H1 (cell line): ENCODE measurements around the gene MBP.

Experiments
- CBX8 ChIP-seq: fragments of 300-800, 300-1000 bp; sonication (generic); IDR thresholded peaks from 2 replicates; pipeline ENCODE4 v1.7.1; 2016; ENCODE audit warnings: low read depth, low read length, borderline replicate concordance
- CEBPB ChIP-seq: IDR thresholded peaks from 2 replicates; pipeline ENCODE4 v1.6.1; 2012; ENCODE audit warnings: low read depth, low read length
- EGR1 ChIP-seq: IDR thresholded peaks from 2 replicates; pipeline ENCODE4 v1.6.1; 2011; ENCODE audit warnings: low read depth, low read length, borderline replicate concordance
- EZH2 ChIP-seq: fragments of 200-600 bp; sonication (generic); IDR thresholded peaks from 2 replicates; pipeline ENCODE4 v1.7.1; 2012; ENCODE audit warnings: low read depth, mild to moderate bottlenecking, moderate library complexity, low read length, inconsistent platforms; ENCODE audit not compliant: severe bottlenecking
- HDAC2 ChIP-seq, 2 experiments: fragments of 300-600 bp in 1 of 2; sonication (generic) in 1 of 2; IDR thresholded peaks; 2 replicates each; pipeline ENCODE4 v1.6.1; 2011 to 2012; ENCODE audit warnings: low read depth in 2 of 2, low read length in 2 of 2, mild to moderate bottlenecking in 2 of 2, moderate library complexity in 2 of 2, borderline replicate concordance in 1 of 2, inconsistent platforms in 1 of 2
- KDM5A ChIP-seq: fragments of 200-600 bp; IDR thresholded peaks from 2 replicates; pipeline ENCODE4 v1.7.1; 2012; ENCODE audit warnings: mild to moderate bottlenecking, low read length, inconsistent platforms, mixed read lengths
- MAFK ChIP-seq: IDR thresholded peaks from 2 replicates; pipeline ENCODE4 v1.6.1; 2012; ENCODE audit warnings: low read depth, mild to moderate bottlenecking, improper control_type of control experiment, low read length
- NANOG ChIP-seq: IDR thresholded peaks from 2 replicates; pipeline ENCODE4 v1.6.1; 2011; ENCODE audit warnings: low read length, low read depth, mild to moderate bottlenecking, inconsistent platforms; ENCODE audit not compliant: insufficient read depth, poor library complexity, severe bottlenecking
- POLR2A ChIP-seq, 2 experiments: IDR thresholded peaks; 1 replicate in 1 of 2; 2 replicates in 1 of 2; pipeline ENCODE4 v1.6.1; 2011; ENCODE audit warnings: low read depth in 2 of 2, low read length in 2 of 2, mild to moderate bottlenecking in 2 of 2; ENCODE audit errors: control extremely low read depth in 1 of 2
- POLR2AphosphoS5 ChIP-seq: IDR thresholded peaks from 2 replicates; pipeline ENCODE4 v1.6.1; 2011; ENCODE audit warnings: low read depth, low read length
- SP1 ChIP-seq: IDR thresholded peaks from 2 replicates; pipeline ENCODE4 v1.6.1; 2011; ENCODE audit warnings: low read depth, low read length
- TF ChIP-seq, protein P1 (sequence below), 3 experiments: IDR thresholded peaks; 1 replicate in 2 of 3; 2 replicates in 1 of 3; pipeline versions ENCODE4 v1.5.1 to v1.6.1; 2011; ENCODE audit warnings: low read length in 3 of 3, mild to moderate bottlenecking in 3 of 3, inconsistent platforms in 2 of 3, low read depth in 1 of 3, moderate library complexity in 1 of 3; ENCODE audit not compliant: insufficient read depth in 1 of 3; ENCODE audit errors: control extremely low read depth in 1 of 3

DNA sequence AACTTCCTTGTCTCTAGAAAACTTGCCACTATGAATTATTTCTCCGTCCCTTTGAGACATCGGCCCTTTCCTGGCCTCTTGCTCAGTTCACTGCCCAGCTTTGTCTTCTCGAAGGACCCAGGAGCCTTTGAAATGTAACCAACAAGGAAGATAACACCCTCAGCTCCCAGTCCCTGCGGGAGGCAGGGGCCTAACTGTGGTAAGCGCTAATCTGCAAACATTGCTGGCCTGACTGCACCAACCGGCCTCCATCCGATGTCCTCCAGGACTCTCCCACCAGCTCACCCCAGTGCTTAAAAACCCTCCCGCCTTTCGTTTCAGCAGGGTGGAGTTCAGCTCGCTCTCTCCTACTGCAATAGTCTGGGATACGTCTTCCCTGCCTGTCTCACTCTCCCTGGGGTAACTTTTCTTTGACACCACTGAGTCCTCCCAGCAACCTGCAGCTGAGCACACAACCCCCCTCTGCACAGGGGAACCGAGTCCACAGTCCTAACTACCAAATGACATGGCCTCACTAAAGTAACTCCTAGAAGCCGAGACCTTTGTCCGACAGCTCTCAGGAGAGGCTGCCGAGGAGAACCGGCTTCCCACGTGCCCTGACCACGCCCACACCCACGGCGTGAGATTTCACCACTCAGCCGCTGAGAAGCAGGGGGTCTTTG is 76.1 kb downstream of the MBP start:
- TF ChIP-seq, protein P1, sequence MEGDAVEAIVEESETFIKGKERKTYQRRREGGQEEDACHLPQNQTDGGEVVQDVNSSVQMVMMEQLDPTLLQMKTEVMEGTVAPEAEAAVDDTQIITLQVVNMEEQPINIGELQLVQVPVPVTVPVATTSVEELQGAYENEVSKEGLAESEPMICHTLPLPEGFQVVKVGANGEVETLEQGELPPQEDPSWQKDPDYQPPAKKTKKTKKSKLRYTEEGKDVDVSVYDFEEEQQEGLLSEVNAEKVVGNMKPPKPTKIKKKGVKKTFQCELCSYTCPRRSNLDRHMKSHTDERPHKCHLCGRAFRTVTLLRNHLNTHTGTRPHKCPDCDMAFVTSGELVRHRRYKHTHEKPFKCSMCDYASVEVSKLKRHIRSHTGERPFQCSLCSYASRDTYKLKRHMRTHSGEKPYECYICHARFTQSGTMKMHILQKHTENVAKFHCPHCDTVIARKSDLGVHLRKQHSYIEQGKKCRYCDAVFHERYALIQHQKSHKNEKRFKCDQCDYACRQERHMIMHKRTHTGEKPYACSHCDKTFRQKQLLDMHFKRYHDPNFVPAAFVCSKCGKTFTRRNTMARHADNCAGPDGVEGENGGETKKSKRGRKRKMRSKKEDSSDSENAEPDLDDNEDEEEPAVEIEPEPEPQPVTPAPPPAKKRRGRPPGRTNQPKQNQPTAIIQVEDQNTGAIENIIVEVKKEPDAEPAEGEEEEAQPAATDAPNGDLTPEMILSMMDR (IDR thresholded peaks at IDR 0.05; ENCODE audit: control extremely low read depth in 1 of 3, insufficient read depth in 1 of 3, low read depth in 1 of 3, low read length in 3 of 3) = no peak
- TF ChIP-seq SP1 (0 out of 2 replicates have a peak, but pooled peaks have one; percentile 19), CEBPB (no peak), CBX8 (no peak), EGR1 (no peak), NANOG (no peak), POLR2AphosphoS5 (no peak), HDAC2 (IDR thresholded peaks at IDR 0.05; ENCODE audit: borderline replicate concordance in 1 of 2, low read depth in 2 of 2, low read length in 2 of 2) (no peak), MAFK (no peak), POLR2A (IDR thresholded peaks at IDR 0.05; ENCODE audit: control extremely low read depth in 1 of 2, low read depth in 2 of 2, low read length in 2 of 2) (no peak), EZH2 (no peak), KDM5A (no peak)
